HEK293 (cell line): ENCODE results near the gene PDE4DIP.
A peak's percentile ranks its signal among the peaks of the same experiment; 100 is the strongest.
"Not testable (repeated sequence)": the region's sequence is repeated elsewhere in the genome, so short reads cannot be mapped to it uniquely, and the experiment has no call there.

Source experiments
- CTCF ChIA-PET: fragments of 350-600 bp; formaldehyde crosslinking; extraction: SDS; loops from one replicate; lab custom pipeline; 2021; ENCODE audit warnings: antibody characterized with exemption; lab: Yijun Ruan, JAX
- POLR2A ChIA-PET: fragments of 300-600 bp; formaldehyde crosslinking; extraction: SDS; loops from one replicate; lab custom pipeline; 2020; ENCODE audit warnings: antibody characterized with exemption, inconsistent platforms; lab: Yijun Ruan, JAX
- H3K27ac ChIP-seq: fragments of 200-500 bp; sonication (Bioruptor generic); 2 replicates; pipeline ENCODE4 v1.5.1; 2014; ENCODE audit warnings: low read depth, low read length, control low read depth, inconsistent platforms; ENCODE audit errors: extremely low read depth
- H3K36me3 ChIP-seq, 2 experiments: fragments of 200-500 bp in 1 of 2; sonication (Bioruptor generic) in 1 of 2; 1 replicate in 1 of 2; 2 replicates in 1 of 2; pipeline ENCODE4 v1.5.1; 2014 to 2017; ENCODE audit warnings: inconsistent platforms in 2 of 2, low read length in 2 of 2; ENCODE audit not compliant: control insufficient read depth in 2 of 2, insufficient read depth in 1 of 2
- H3K4me1 ChIP-seq: fragments of 200-500 bp; sonication (Bioruptor generic); 2 replicates; pipeline ENCODE4 v1.5.1; 2014; ENCODE audit warnings: mild to moderate bottlenecking, low read length, inconsistent platforms; ENCODE audit not compliant: control insufficient read depth, insufficient read depth
- H3K4me3 ChIP-seq: 2 replicates; pipeline ENCODE4 v1.5.1; 2011; ENCODE audit warnings: low read depth, mild to moderate bottlenecking, control low read depth, low read length, moderate library complexity
- H3K9me3 ChIP-seq: fragments of 200-500 bp; sonication (Bioruptor generic); 2 replicates; pipeline ENCODE4 v1.5.1; 2014; ENCODE audit warnings: low read depth, low read length, inconsistent platforms; ENCODE audit not compliant: control insufficient read depth, insufficient read depth
- ZNF654 ChIP-seq: fragments of 450-650 bp; formaldehyde crosslinking; IDR thresholded peaks from 2 replicates; pipeline ENCODE4 v1.5.1; 2016; ENCODE audit warnings: low read depth, missing biosample characterization, missing genetic modification characterization

Gene PDE4DIP

GRCh38 chr1:149064611-149065010 is 220.4 kb downstream of the PDE4DIP start:
- H3K9me3 ChIP-seq, H3K4me3 ChIP-seq, CTCF ChIA-PET, POLR2A ChIA-PET, H3K36me3 ChIP-seq, H3K27ac ChIP-seq, H3K4me1 ChIP-seq: not testable (repeated sequence)

GRCh38 chr1:149075505-149076127 is 231.4 kb downstream of the PDE4DIP start:
- H3K9me3 ChIP-seq: not testable (repeated sequence)
- TF ChIP-seq ZNF654 (tag by site-specific recombination): peak; percentile 11; the same call in 1 of the 2 replicates
- TF ChIP-seq, all 188 proteins: peak for 1; not testable (repeated sequence) for 187
- H3K4me3 ChIP-seq, CTCF ChIA-PET, H3K27ac ChIP-seq, POLR2A ChIA-PET, H3K4me1 ChIP-seq: not testable (repeated sequence)
- peaks cover 0 to 10% of the 10 kb centered on the region in 2 experiments; a peak in 1 of 3 replicates for H3K36me3 ChIP-seq
